HepG2 (cell line): Measurements from ENCODE around the gene LRRC74B. TPM values are rescaled to one million over a fixed set of nuclear protein-coding genes. Genes with fewer than 3 reads are reported as not detected.

Experiments
- ATAC-seq: fragments of 200-7000 bp; cut with Tn5 transposase; 3 replicates; pipeline ENCODE4 v1.9.1; 2020; ENCODE audit warnings: mild to moderate bottlenecking, moderate library complexity
- BruUV-seq: library from RNA; stranded (reverse); fragments of 400-500 nt; replicated peaks from 2 replicates; lab custom pipeline; 2021; lab: Mats Ljungman, UMichigan
- CTCF ChIA-PET: fragments of 300-600 bp; formaldehyde crosslinking; extraction: SDS; loops from one replicate; lab custom pipeline; 2021; ENCODE audit warnings: low total read pairs, inconsistent platforms, low intra/inter-chr PET ratio; lab: Yijun Ruan, JAX
- POLR2A ChIA-PET: fragments of 350-600 bp; sonication (Branson Sonifier 250); formaldehyde crosslinking; loops from one replicate; lab custom pipeline; 2020; ENCODE audit warnings: antibody characterized with exemption, inconsistent platforms; lab: Yijun Ruan, JAX
- DNase-seq: peaks from one replicate; pipeline ENCODE4 v3.0.0-alpha.2; 2015; ENCODE audit warnings: low spot score
- FAIRE-seq: peaks from 3 replicates; lab custom pipeline; 2011; peaks lifted over from hg19 to GRCh38; lab: Jason Lieb, UNC
- H2AFZ ChIP-seq: one replicate; pipeline ENCODE4 v1.6.1; 2011; ENCODE audit warnings: low read length, inconsistent platforms
- H3K27ac ChIP-seq: fragments of 300-600 bp; 3 replicates; pipeline ENCODE4 v1.8.0; 2011; ENCODE audit warnings: mixed run types, mild to moderate bottlenecking, mixed read lengths, low read length, inconsistent platforms; ENCODE audit not compliant: insufficient read depth; ENCODE audit errors: extremely low read length
- H3K27me3 ChIP-seq, 2 experiments: fragments of 200-600 bp in 1 of 2; 2 replicates in 1 of 2; 3 replicates in 1 of 2; pipeline versions ENCODE4 v1.6.0 to v1.8.0; 2011; ENCODE audit warnings: low read length in 2 of 2, mild to moderate bottlenecking in 2 of 2, moderate library complexity in 2 of 2, inconsistent platforms in 1 of 2; ENCODE audit not compliant: insufficient read depth in 2 of 2, control insufficient read depth in 1 of 2
- H3K36me3 ChIP-seq, 2 experiments: fragments of 200-600 bp in 1 of 2; replicated peaks in 1 of 2; 2 replicates in 1 of 2; 3 replicates in 1 of 2; pipeline versions ENCODE4 v1.5.1 to v1.8.0; 2011; ENCODE audit warnings: low read length in 2 of 2, inconsistent platforms in 1 of 2; ENCODE audit not compliant: insufficient read depth in 2 of 2, control insufficient read depth in 1 of 2
- H3K4me1 ChIP-seq: 2 replicates; pipeline ENCODE4 v1.5.1; 2012; ENCODE audit warnings: low read length, inconsistent platforms; ENCODE audit not compliant: insufficient read depth
- H3K4me2 ChIP-seq: 2 replicates; pipeline ENCODE4 v1.6.0; 2011; ENCODE audit warnings: low read depth, low read length, inconsistent platforms
- H3K4me3 ChIP-seq, 3 experiments: fragments of 200-600 bp in 1 of 3; sonication (generic), shearing (Covaris generic) in 1 of 3; replicated peaks in 1 of 3; 2 replicates each; pipeline ENCODE4 v1.5.1; 2011 to 2016; ENCODE audit warnings: low read length in 3 of 3, inconsistent platforms in 2 of 3, low read depth in 2 of 3, mild to moderate bottlenecking in 2 of 3, control low read depth in 1 of 3, mixed read lengths in 1 of 3; ENCODE audit not compliant: insufficient read depth in 1 of 3
- H3K79me2 ChIP-seq: one replicate; pipeline ENCODE4 v1.6.1; 2011; ENCODE audit warnings: low read length, inconsistent platforms; ENCODE audit not compliant: insufficient read depth
- H3K9ac ChIP-seq: 2 replicates; pipeline ENCODE4 v1.6.0; 2011; ENCODE audit warnings: mild to moderate bottlenecking, low read depth, low read length, inconsistent platforms; ENCODE audit not compliant: insufficient read depth
- H3K9me3 ChIP-seq: 2 replicates; pipeline ENCODE4 v1.5.1; 2012; ENCODE audit warnings: mild to moderate bottlenecking, low read length
- H4K20me1 ChIP-seq: 2 replicates; pipeline ENCODE4 v1.6.0; 2011; ENCODE audit warnings: inconsistent platforms, mild to moderate bottlenecking, low read length, moderate library complexity; ENCODE audit not compliant: insufficient read depth
- GATA4 ChIP-seq: sonication (generic); IDR thresholded peaks from 2 replicates; pipeline ENCODE4 v1.6.1; 2016; ENCODE audit warnings: antibody characterized with exemption, low read depth, borderline replicate concordance
- KLF13 ChIP-seq: sonication (generic); formaldehyde crosslinking; IDR thresholded peaks from 2 replicates; pipeline ENCODE4 v1.4.0; 2020; ENCODE audit warnings: mild to moderate bottlenecking, missing genetic modification reagents
- MTA3 ChIP-seq: sonication (generic); formaldehyde crosslinking; IDR thresholded peaks from 2 replicates; pipeline ENCODE4 v1.4.0; 2020; ENCODE audit warnings: missing genetic modification reagents
- NBN ChIP-seq: fragments of 450-650 bp; conservative IDR thresholded peaks from 2 replicates; pipeline ENCODE4 v1.6.1; 2017
- NFKBIZ ChIP-seq: IDR thresholded peaks from 2 replicates; pipeline ENCODE4 v1.6.1; 2018; ENCODE audit warnings: missing genetic modification reagents, missing compliant biosample characterization
- POLR2AphosphoS2 ChIP-seq: IDR thresholded peaks from 2 replicates; pipeline ENCODE4 v1.6.1; 2011; ENCODE audit warnings: low read depth, low read length, improper control_type of control experiment
- RFX5 ChIP-seq: IDR thresholded peaks from 2 replicates; pipeline ENCODE4 v1.6.1; 2011; ENCODE audit warnings: low read depth, low read length, improper control_type of control experiment
- SATB2 ChIP-seq: sonication (generic); formaldehyde crosslinking; IDR thresholded peaks from 2 replicates; pipeline ENCODE4 v1.5.0; 2020; ENCODE audit warnings: missing genetic modification reagents
- SIN3A ChIP-seq: IDR thresholded peaks from 2 replicates; pipeline ENCODE4 v1.6.1; 2011; ENCODE audit warnings: low read depth, mild to moderate bottlenecking, control low read depth, low read length, borderline replicate concordance
- SSRP1 ChIP-seq: IDR thresholded peaks from 2 replicates; pipeline ENCODE4 v1.6.1; 2016; ENCODE audit warnings: control low read depth
- TBP ChIP-seq: sonication (generic); formaldehyde crosslinking; IDR thresholded peaks from 2 replicates; pipeline ENCODE4 v1.5.0; 2020; ENCODE audit warnings: missing genetic modification reagents
- ZNF20 ChIP-seq: sonication (generic); formaldehyde crosslinking; IDR thresholded peaks from 2 replicates; pipeline ENCODE4 v1.4.0; 2020; ENCODE audit warnings: mild to moderate bottlenecking, moderate library complexity, missing genetic modification reagents
- ZNF225 ChIP-seq: sonication (generic); formaldehyde crosslinking; IDR thresholded peaks from 2 replicates; pipeline ENCODE4 v1.4.0; 2020; ENCODE audit warnings: mild to moderate bottlenecking, missing genetic modification reagents
- ZNF549 ChIP-seq: sonication (generic); formaldehyde crosslinking; IDR thresholded peaks from 2 replicates; pipeline ENCODE4 v1.5.0; 2020; ENCODE audit warnings: missing genetic modification reagents
- WGBS: methylation state at CpG from one replicate; pipeline ENCODE4 v1.1.6; 2017; ENCODE audit warnings: low lambda C conversion rate; 5-methylcytosine and 5-hydroxymethylcytosine counted together
- in situ Hi-C: cut with HindIII; loops from 2 replicates; pipeline ENCODE4 v1.10.0; 2017; ENCODE audit warnings: low pct_unique_long_range_greater_than_20kb; ENCODE audit not compliant: extremely low pct_ligation_motif_present
- intact Hi-C: fragments of 100-400 bp; cut with micrococcal nuclease; formaldehyde crosslinking; loops from one replicate; pipeline ENCODE4 v1.10.0; 2022; ENCODE audit not compliant: unreplicated experiment
- polyA plus RNA-seq, 8 experiments: library from polyadenylated mRNA; depleted of rRNA in 3 of 8; stranded (reverse) in 7 of 8; unstranded in 1 of 8; fragments of >200 nt; fragmentation: Illumina TruSeq in 4 of 8; extraction: Trizol in 4 of 8; gene quantifications; 2 replicates each; pipeline versions ENCODE4 v1.2.1 to v1.2.3, GENCODE V29; 2011 to 2016; ENCODE audit warnings: low read depth in 4 of 8, missing spikeins in 1 of 8, mixed read lengths in 1 of 8; ENCODE audit not compliant: insufficient read depth in 1 of 8
- total RNA-seq, 5 experiments: library from RNA; depleted of rRNA; stranded (reverse); fragments of >200 nt; fragmentation: Illumina TruSeq; extraction: Trizol; gene quantifications; 2 replicates each; pipeline ENCODE4 v1.2.3, GENCODE V29; 2016; ENCODE audit warnings: low read depth in 1 of 5
- TF ChIP-seq, protein P1 (sequence below): sonication (generic); formaldehyde crosslinking; IDR thresholded peaks from 2 replicates; pipeline ENCODE4 v1.5.0; 2020; ENCODE audit warnings: missing genetic modification reagents
- TF ChIP-seq, protein P2 (sequence below), 2 experiments: sonication (generic) in 1 of 2; formaldehyde crosslinking in 1 of 2; IDR thresholded peaks; 2 replicates each; pipeline versions ENCODE4 v1.6.1 to v1.9.0; 2014 to 2022; ENCODE audit warnings: antibody characterized with exemption in 1 of 2, borderline replicate concordance in 1 of 2, inconsistent platforms in 1 of 2, low read depth in 1 of 2, missing genetic modification reagents in 1 of 2
- TF ChIP-seq, protein P3 (sequence below): sonication (generic); formaldehyde crosslinking; conservative IDR thresholded peaks from 2 replicates; pipeline ENCODE4 v1.4.0; 2020; ENCODE audit warnings: missing genetic modification reagents

The LRRC74B gene
- total and polyA plus RNA-seq, 2 of the 13 experiments (the other 11 are each of a cell fraction or from before 2014, with no cell fraction given): not detected

DNA sequence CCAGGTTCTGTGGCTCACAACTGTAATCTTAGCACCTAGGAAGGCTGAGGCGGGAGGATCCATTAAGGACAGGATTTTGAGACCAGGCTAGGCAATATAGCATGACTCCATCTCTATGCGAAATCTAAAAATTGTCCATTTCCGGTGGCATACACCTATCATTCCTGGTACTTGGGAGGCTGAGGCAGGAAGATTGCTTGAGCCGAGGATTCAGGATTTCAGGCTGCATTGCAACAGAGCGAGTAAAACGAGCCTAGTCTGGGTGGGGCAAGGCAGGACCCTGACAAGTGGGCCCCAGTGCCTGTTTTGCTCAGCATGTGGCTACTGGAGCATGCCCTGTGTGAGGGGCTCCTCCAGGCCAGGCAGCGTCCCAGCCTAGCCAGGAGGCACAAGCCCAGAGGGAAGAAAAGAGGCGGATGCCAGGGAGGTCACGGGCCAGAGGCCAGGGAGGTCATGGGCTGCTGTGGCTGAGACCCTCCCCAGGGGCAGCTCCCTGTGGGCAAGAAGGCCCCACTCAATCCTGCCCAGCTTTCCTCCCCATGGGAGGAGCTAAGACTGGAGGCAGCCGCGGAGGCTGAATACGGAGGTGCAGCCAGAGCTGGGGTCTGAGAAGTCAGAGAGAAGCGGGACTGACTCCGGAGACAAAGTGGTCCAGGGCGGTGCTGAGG, 8.4 kb downstream of the LRRC74B start:
- WGBS: 57% methylated on average over 11 of the region's 15 CpGs
- no peak for DNase-seq
- ATAC-seq: no peak
- Histone ChIP-seq H2AFZ (no peak overlapping the region), H3K27ac (no peak overlapping the region), H3K4me2 (no peak overlapping the region), H3K27me3 (peaks cover 6 to 54% of the 10 kb centered on the region in 2 experiments; a peak in 4 of 5 replicates), H3K4me3 (no peak overlapping the region), H3K9ac (no peak overlapping the region), H3K4me1 (no peaks in the 10 kb centered on the region), H4K20me1 (no peaks in the 10 kb centered on the region), H3K79me2 (no peaks in the 10 kb centered on the region), H3K36me3 (no peaks in the 10 kb centered on the region), H3K9me3 (no peaks in the 10 kb centered on the region)
- no peak for FAIRE-seq
- POLR2A ChIA-PET: no interaction called here
- no TSS peak for BruUV-seq
- intact Hi-C loops: no loop called here
- CTCF ChIA-PET: no interaction called here
- in situ Hi-C loops: no loop called here
- TF ChIP-seq ZNF549 (no peak), SIN3A (no peak), NBN (no peak), ZNF225 (CRISPR knock-in tag) (no peak), SSRP1 (CRISPR knock-in tag) (no peak), RFX5 (no peak), ZNF20 (no peak), KLF13 (no peak), MTA3 (CRISPR knock-in tag) (no peak), SATB2 (CRISPR knock-in tag) (no peak), POLR2AphosphoS2 (no peak), TBP (CRISPR knock-in tag) (no peak), GATA4 (no peak), NFKBIZ (CRISPR knock-in tag) (no peak)
- TF ChIP-seq, protein P1, sequence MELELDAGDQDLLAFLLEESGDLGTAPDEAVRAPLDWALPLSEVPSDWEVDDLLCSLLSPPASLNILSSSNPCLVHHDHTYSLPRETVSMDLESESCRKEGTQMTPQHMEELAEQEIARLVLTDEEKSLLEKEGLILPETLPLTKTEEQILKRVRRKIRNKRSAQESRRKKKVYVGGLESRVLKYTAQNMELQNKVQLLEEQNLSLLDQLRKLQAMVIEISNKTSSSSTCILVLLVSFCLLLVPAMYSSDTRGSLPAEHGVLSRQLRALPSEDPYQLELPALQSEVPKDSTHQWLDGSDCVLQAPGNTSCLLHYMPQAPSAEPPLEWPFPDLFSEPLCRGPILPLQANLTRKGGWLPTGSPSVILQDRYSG: no peak
- TF ChIP-seq, protein P2, sequence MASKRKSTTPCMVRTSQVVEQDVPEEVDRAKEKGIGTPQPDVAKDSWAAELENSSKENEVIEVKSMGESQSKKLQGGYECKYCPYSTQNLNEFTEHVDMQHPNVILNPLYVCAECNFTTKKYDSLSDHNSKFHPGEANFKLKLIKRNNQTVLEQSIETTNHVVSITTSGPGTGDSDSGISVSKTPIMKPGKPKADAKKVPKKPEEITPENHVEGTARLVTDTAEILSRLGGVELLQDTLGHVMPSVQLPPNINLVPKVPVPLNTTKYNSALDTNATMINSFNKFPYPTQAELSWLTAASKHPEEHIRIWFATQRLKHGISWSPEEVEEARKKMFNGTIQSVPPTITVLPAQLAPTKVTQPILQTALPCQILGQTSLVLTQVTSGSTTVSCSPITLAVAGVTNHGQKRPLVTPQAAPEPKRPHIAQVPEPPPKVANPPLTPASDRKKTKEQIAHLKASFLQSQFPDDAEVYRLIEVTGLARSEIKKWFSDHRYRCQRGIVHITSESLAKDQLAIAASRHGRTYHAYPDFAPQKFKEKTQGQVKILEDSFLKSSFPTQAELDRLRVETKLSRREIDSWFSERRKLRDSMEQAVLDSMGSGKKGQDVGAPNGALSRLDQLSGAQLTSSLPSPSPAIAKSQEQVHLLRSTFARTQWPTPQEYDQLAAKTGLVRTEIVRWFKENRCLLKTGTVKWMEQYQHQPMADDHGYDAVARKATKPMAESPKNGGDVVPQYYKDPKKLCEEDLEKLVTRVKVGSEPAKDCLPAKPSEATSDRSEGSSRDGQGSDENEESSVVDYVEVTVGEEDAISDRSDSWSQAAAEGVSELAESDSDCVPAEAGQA (IDR thresholded peaks at IDR 0.05; ENCODE audit: low read depth): no peak
- TF ChIP-seq, protein P2 (CRISPR knock-in tag; IDR thresholded peaks at IDR 0.05; ENCODE audit: borderline replicate concordance): no peak
- TF ChIP-seq, protein P3, sequence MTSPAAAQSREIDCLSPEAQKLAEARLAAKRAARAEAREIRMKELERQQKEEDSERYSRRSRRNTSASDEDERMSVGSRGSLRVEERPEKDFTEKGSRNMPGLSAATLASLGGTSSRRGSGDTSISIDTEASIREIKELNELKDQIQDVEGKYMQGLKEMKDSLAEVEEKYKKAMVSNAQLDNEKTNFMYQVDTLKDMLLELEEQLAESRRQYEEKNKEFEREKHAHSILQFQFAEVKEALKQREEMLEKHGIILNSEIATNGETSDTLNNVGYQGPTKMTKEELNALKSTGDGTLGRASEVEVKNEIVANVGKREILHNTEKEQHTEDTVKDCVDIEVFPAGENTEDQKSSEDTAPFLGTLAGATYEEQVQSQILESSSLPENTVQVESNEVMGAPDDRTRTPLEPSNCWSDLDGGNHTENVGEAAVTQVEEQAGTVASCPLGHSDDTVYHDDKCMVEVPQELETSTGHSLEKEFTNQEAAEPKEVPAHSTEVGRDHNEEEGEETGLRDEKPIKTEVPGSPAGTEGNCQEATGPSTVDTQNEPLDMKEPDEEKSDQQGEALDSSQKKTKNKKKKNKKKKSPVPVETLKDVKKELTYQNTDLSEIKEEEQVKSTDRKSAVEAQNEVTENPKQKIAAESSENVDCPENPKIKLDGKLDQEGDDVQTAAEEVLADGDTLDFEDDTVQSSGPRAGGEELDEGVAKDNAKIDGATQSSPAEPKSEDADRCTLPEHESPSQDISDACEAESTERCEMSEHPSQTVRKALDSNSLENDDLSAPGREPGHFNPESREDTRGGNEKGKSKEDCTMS (CRISPR knock-in tag): no peak
